Prostate gland (tissue), 2 donors: ENCODE measurements around the gene NDEL1. TPM values are rescaled to one million over a fixed set of nuclear protein-coding genes. Genes with fewer than 3 reads are reported as not detected.

Source experiments
- DNase-seq: peaks from one replicate; pipeline ENCODE4 v3.0.0-alpha.2; 2019; ENCODE audit warnings: low spot score
- H3K27ac ChIP-seq, 2 donors: fragments of 200-600 bp; sonication (generic); 2 replicates each; pipeline ENCODE4 v1.5.1; 2017 to 2019
- H3K27me3 ChIP-seq: fragments of 200-600 bp; sonication (generic); replicated peaks from 2 replicates; pipeline ENCODE4 v1.5.1; 2019; ENCODE audit not compliant: insufficient read depth
- H3K36me3 ChIP-seq, 2 donors: fragments of 200-600 bp; sonication (generic); 1 replicate in 1 of 2; 2 replicates in 1 of 2; pipeline versions ENCODE4 v1.5.1 to v1.8.1; 2017 to 2019
- H3K4me1 ChIP-seq: fragments of 200-600 bp; sonication (generic); replicated peaks from 2 replicates; pipeline ENCODE4 v1.5.1; 2019
- H3K4me3 ChIP-seq, 2 donors: fragments of 200-600 bp; sonication (generic); 2 replicates each; pipeline ENCODE4 v1.5.1; 2017 to 2019
- H3K9me3 ChIP-seq: fragments of 200-600 bp; sonication (generic); 2 replicates; pipeline ENCODE4 v1.5.1; 2017
- CTCF ChIP-seq, 4 experiments: fragments of 200-600 bp in 2 of 4; fragments of 450-650 bp in 2 of 4; sonication (generic) in 2 of 4; IDR thresholded peaks; 1 replicate in 3 of 4; 2 replicates in 1 of 4; pipeline ENCODE4 v1.5.1; 2016 to 2019; ENCODE audit warnings: antibody characterized with exemption in 4 of 4, mild to moderate bottlenecking in 2 of 4, moderate library complexity in 2 of 4
- POLR2A ChIP-seq: fragments of 450-650 bp; IDR thresholded peaks from one replicate; pipeline ENCODE4 v1.6.1; 2016; ENCODE audit warnings: antibody characterized with exemption, mild to moderate bottlenecking
- POLR2AphosphoS5 ChIP-seq: sonication (generic); formaldehyde crosslinking; IDR thresholded peaks from one replicate; pipeline ENCODE4 v1.6.1; 2017; ENCODE audit warnings: antibody characterized with exemption
- WGBS: methylation state at CpG from one replicate; pipeline ENCODE4 v1.1.5; 2018; 5-methylcytosine and 5-hydroxymethylcytosine counted together
- intact Hi-C: fragments of 100-400 bp; cut with DNase I; formaldehyde crosslinking; loops from one replicate; pipeline ENCODE4 v1.14.2; 2022
- total RNA-seq, 2 donors: library from RNA; depleted of rRNA; stranded (reverse); fragments of >200 nt; gene quantifications; one replicate each; pipeline ENCODE4 v1.1.0, GENCODE V29; 2016

The NDEL1 gene
- total RNA-seq, 2 donors from 2014 or later, result 32.5 to 62.2 TPM

- H3K36me3 ChIP-seq, result peaks cover 4 to 5% of the 10 kb centered on the region in 2 donors
- no peak for DNase-seq
- no peaks in the 10 kb centered on the region for H3K27me3 ChIP-seq
- no peaks in the 10 kb centered on the region for H3K9me3 ChIP-seq
- no peak for TF ChIP-seq POLR2A
- TF ChIP-seq POLR2AphosphoS5, result no peak
- no peak for TF ChIP-seq CTCF (IDR thresholded peaks at IDR 0.05)
- WGBS, result 97% methylated on average over 1 of the region's 1 CpG
- no peak overlapping the region for H3K4me3 ChIP-seq
- no peaks in the 10 kb centered on the region for H3K4me1 ChIP-seq
- intact Hi-C loops, result no loop called here
- no peak overlapping the region for H3K27ac ChIP-seq
Measured at GRCh38 chr17:8484465-8484864, 48.8 kb downstream of the NDEL1 start.

GRCh38 chr17:8485491-8485890, 49.8 kb downstream of the NDEL1 start:
- Histone ChIP-seq H3K27me3 (no peaks in the 10 kb centered on the region), H3K27ac (no peak overlapping the region), H3K4me3 (no peak overlapping the region), H3K36me3 (peaks cover 0 to 4% of the 10 kb centered on the region in 2 donors), H3K9me3 (no peaks in the 10 kb centered on the region), H3K4me1 (no peaks in the 10 kb centered on the region)
- TF ChIP-seq POLR2A, result no peak
- no peak for TF ChIP-seq CTCF (IDR thresholded peaks at IDR 0.05)
- 85% methylated on average over 1 of the region's 1 CpG for WGBS
- DNase-seq, result no peak
- intact Hi-C loops, result no loop called here

GRCh38 chr17:8487130-8487645, 51.5 kb downstream of the NDEL1 start:
- Histone ChIP-seq H3K36me3 (peaks cover 3 to 4% of the 10 kb centered on the region in 2 donors), H3K9me3 (no peaks in the 10 kb centered on the region), H3K27ac (no peak overlapping the region), H3K27me3 (no peaks in the 10 kb centered on the region), H3K4me1 (no peaks in the 10 kb centered on the region), H3K4me3 (no peak overlapping the region)
- TF ChIP-seq CTCF (IDR thresholded peaks at IDR 0.05), result no peak
- no peak for TF ChIP-seq POLR2AphosphoS5
- no peak for TF ChIP-seq POLR2A
- DNase-seq, result no peak
- 88% methylated on average over 17 of the region's 19 CpGs for WGBS
- intact Hi-C loops, result no loop called here

- 91% methylated on average over 5 of the region's 5 CpGs for WGBS
- intact Hi-C loops, result no loop called here
- no peak for DNase-seq
- peaks cover 3 to 4% of the 10 kb centered on the region in 2 donors for H3K36me3 ChIP-seq
- no peak overlapping the region for H3K27ac ChIP-seq
- H3K4me3 ChIP-seq, result no peak overlapping the region
- H3K27me3 ChIP-seq, result no peaks in the 10 kb centered on the region
- TF ChIP-seq CTCF (IDR thresholded peaks at IDR 0.05), result no peak
- TF ChIP-seq POLR2AphosphoS5, result no peak
- TF ChIP-seq POLR2A, result no peak
- no peaks in the 10 kb centered on the region for H3K4me1 ChIP-seq
- H3K9me3 ChIP-seq, result no peaks in the 10 kb centered on the region
Measured at GRCh38 chr17:8487743-8488142, 52.1 kb downstream of the NDEL1 start.

GRCh38 chr17:8488491-8488890, 52.8 kb downstream of the NDEL1 start:
- no peaks in the 10 kb centered on the region for H3K4me1 ChIP-seq
- no peak for DNase-seq
- H3K9me3 ChIP-seq, result no peaks in the 10 kb centered on the region
- intact Hi-C loops, result no loop called here
- peaks cover 3% of the 10 kb centered on the region in 2 donors for H3K36me3 ChIP-seq
- 95% methylated on average over 6 of the region's 6 CpGs for WGBS
- TF ChIP-seq CTCF (IDR thresholded peaks at IDR 0.05) (no peak), POLR2AphosphoS5 (no peak), POLR2A (no peak)
- H3K27me3 ChIP-seq, result no peaks in the 10 kb centered on the region
- no peak overlapping the region for H3K4me3 ChIP-seq
- no peak overlapping the region for H3K27ac ChIP-seq
